ENCODE results near the gene RDH12.
"Not testable (repeated sequence)": the region's sequence is repeated elsewhere in the genome, so short reads cannot be mapped to it uniquely, and the experiment has no call there.

The RDH12 gene

DNA sequence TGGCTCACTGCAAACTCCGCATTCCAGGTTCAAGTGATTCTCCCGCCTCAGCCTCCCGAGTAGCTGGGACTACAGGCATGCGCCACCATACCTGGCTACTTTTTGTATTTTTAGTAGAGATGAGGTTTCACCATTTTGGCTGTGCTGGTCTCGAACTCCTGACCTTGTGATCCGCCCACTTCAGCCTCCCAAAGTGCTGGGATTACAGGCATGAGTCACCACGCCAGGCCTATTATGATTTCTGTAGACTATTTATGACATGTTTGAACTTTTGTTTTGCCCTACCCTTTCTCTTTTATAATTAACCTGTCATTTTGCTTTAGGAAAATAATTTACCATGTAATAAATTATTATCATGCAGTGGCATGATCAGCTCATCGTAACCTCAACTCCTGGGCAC, at the start of gene RDH12:
Gene RDH12, plus strand, starts transcription at position 395 of the 400 bp plus-strand sequence. CDS start 20,757 bp downstream, outside the sequence.
- not testable (repeated sequence) for DNase-seq (ENCODE audit: low spot score)

DNA sequence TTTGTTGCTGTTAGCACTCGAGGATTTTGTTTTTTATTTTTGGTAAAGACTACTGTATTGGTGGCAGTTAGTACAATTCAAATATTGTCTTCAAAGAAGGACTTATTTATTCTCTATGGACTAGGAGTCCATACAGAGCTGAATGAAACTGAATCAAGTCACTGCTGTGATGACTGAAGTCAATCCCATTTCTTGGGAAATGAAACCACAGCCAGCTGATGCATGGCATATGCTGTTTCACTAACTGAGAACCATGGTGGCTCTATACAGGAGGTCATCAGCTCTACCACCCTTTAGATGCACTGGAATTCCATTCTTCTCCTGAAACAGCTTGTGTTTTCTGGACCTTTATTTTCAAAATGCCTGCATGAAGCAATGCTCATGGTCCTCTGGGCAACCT, 49.5 kb upstream of the RDH12 start:
- DNase-seq (ENCODE audit: low spot score), result no peak

DNA sequence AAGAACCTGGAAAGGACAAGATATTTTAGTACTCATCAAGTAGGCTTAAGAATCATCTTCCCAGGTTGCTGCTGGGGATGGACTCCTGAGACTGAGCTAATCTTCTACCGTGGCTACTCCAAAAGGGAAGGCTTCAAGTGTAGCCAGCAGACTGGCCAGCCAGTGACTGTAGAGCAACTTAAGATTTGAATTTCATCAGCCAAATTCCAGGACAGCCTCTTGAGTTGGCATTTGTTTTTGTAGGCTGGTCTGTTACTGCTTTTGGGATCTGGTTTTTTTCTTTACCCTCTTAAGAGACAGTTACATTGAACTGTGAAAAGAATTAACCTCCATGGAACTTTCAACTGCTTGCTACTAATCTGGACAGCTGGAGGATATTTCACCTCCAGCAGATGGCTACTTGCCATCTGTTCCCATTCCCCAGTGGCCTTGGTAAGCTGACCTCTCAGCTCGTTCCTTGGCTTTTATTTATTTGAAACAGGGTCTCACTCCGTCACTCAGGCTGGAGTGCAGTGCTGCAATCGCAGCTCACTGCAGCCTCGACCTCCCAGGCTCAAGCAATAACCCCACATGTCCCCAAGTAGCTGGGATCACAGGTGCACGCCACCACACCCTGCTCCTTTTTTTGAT, 47.9 kb upstream of the RDH12 start:
- DNase-seq (ENCODE audit: low spot score), result no peak

DNA sequence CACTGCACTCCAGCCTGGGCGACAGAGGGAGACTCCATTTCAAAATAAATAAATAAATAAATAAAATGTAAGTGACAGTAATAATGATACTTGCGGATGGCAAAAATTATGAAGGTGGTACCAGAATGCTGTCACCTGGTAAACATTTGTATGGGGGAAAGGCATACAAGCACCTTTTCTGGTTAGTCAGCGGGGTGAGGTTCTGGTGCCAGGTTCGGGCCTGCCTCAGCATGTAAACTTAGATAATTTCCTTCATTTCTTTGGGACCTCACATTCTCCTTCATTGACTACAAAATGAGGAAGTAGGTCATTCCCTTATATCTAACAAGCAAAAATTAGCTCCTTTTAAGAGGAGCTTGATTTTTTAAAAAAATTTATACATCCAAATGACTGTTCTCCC, 38.1 kb upstream of the RDH12 start:
- no peak for DNase-seq (ENCODE audit: low spot score)

DNA sequence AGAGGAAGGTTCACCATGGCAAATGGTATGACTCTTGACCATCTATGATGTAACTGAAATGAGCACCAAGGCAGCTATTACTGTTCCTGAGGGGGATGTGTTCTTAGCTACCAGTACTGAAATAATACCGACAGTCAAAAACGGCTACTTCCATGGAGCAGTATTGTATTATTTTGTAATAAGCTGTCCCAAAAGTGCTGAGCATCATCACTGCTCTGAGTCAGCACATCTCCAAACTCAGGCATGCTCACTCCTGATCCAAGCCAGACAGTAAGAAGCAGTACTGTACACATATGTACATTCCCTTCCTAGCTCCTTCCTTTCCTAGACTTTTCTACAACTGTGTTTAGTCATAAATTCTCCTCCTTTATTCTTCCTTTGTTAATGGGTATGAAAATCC, 35.8 kb upstream of the RDH12 start:
- no peak for DNase-seq (ENCODE audit: low spot score)

DNA sequence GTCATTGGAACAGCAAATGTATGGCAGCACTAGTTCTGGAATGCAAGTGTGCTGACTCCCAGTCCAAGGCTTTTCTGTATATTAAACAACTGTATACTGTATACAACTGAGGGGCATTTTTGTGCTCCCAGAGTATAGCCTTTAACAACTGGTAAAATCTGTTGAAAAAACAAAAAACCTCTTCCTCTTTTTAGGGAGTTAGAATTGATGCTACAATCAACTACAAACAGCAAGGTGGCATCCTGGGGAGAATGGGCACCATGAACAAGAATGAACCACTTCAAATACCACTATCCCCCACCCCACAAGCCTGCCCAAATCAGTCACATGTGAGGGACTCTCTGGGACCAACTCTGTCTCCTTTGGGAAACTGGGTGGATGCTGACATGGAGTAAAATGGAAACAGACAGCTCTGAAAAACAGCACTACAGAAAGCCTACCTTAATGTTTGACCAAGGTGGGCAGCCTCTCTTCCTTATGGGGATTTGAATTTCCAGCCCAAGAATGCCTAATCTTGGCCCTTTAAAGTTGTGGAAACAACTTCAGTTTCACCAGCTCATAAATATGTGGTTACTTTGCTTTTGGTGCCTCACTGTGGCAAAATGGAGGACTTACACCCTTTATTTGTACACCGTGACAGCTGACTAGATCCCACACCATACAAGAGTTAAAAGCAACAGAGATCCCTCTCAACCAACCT, 34.8 kb upstream of the RDH12 start:
- DNase-seq (ENCODE audit: low spot score), result peak; percentile 35

DNA sequence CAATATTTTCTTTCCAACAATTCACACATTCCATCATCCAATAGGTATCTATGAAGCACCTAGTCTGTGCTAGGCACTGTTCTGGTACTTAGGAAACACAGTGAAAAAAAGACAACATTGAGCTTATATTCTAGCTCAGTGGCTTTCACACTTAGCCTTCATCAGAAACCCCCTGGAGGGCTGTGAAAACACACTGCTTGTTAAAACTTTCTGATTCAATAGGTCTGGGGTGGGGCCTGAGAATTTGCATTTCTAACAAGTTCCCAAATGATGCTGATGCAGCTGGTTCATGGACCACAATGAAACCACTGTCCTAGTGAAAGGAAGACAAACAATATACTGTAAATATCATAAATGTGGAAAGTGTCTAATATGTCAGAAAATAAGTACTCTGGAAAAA, 33.1 kb upstream of the RDH12 start:
- no peak for DNase-seq (ENCODE audit: low spot score)

DNA sequence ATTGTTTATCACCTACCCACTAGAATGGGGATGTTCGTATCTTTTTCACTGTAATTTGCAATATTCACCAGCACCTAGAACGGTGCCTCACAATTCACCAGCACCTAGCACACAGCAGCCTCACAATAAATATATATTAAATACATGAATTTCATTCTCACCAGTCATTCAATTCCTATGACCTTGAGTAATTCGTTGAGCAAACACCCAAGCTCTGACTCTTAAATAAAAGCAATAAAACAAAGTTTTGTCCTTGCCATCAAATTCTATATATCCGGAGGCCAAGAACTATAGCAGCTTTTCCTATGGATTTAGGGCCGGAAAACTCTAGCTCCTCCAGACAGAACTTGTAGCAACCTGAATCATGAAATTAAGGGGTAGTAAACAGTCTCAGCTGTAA, 28.2 kb upstream of the RDH12 start:
- DNase-seq (ENCODE audit: low spot score), result no peak

DNA sequence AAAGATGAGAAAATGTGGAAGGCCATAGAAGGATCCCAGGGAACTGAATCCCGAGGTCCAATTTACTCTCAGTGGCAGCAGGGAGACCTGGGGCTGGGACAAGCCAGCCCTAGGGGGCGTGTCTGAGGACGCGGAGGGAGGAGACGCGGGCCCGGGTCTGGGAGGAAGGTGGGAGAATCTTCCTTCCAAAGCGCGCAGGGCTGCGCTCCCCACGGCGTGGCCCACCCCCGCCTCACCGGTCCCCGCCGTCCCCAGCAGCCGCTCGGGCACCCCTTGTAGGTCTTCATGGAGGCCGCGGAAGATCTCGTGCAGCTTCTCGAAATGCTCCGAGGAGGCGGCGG, 27.6 kb upstream of the RDH12 start:
- peak; percentile 85 for DNase-seq (ENCODE audit: low spot score)

DNA sequence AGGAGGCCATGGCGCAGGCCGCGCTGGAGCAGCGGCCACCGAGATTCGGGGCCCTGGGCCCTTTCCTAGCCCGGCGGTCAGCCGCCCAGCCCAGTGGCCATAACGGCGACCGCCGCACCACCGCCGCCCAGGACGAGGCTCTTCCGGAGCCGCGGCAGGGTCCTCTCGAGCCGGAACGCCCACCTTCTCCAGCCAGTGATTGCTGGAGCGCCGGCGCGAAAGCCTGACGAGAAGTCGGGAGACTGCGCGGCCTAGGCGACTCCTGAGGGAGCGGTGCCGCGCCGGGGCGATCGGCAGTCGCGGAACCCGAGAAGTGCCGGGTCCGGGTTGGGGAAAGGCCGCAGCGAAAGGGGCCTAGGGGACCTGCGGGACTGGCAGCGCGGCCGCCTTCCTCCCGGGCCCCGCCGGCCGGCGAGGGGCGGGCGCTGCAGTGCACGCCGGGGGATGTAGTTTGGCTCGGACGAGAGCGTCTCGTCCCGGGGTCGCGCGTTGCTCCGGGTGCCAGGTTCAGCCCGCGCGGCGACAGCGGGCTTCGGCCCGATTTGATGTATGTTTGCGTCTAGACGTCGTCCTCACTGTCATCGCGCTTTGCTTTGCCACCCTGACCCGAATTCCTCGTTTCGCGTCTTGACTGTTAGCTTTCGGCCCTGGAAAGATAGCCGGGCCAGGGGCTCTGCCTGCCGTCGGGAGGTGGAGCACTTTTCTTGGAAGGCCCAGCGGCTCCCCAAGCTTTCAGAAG, 27.0 kb upstream of the RDH12 start, which contains the start of gene VTI1B:
Gene VTI1B, minus strand, starts transcription at position 153 of the 739 bp plus-strand sequence. Its CDS starts 143 bp downstream, at position 10.
- DNase-seq (ENCODE audit: low spot score), result peak; percentile 91

DNA sequence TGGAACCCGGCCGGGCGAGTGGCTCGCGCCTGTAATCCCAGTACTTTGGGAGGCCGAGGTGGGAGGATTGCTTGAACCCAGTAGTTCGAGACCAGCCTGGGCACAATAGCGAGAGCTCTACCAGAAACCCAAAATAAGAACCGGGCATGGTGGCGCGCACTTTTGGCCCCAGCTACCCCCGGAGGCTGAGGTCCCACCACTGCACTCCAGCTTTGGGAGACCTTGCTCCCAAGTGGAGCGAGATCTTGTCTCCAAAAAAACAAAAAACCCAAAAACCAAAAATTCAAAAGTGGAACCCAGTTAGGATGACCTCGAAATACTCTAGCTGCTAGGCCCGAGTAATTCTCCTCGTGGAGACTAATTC, 26.5 kb upstream of the RDH12 start:
- no peak for DNase-seq (ENCODE audit: low spot score)

DNA sequence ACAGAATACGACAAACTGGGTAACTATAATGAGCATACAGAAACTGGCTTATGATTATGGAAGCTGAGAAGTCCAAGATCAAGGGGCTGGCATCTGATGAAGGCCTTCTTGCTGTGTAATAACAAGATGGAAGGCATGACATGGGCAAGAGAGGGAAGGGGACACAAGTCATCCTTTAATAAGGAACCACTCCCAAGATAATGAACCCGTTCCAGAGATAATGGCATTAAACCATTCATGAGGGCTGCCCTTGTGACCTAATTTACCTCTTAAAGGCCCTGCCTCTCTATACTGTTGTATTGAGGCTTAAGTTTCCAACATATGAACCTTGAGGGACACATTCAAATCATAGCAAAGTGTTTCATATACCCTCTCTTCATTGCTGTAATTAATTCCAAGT, 22.7 kb upstream of the RDH12 start:
- no peak for DNase-seq (ENCODE audit: low spot score)

DNA sequence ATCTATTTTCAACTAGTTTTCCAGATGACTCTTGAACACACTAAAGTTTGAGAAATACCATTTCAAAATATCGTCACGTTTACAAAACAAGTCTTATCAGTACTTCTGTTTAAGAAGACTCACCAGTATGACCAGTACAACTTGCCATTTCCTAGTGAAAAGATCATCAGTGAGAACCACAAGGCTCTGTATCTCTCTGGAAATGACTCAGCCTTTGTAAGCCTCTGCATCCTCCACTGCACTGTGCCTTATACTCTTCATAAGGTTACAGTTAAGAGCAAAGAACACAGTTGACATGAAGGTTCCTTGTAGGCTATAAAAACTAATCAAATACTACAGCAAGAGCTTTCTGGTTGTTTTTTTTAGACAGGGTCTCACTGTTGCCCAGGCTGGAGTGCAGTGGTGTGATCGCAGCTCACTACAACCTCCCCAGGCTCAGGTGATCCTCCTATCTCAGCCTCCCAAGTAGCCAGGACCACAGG, 21.5 kb upstream of the RDH12 start:
- no peak for DNase-seq (ENCODE audit: low spot score)

DNA sequence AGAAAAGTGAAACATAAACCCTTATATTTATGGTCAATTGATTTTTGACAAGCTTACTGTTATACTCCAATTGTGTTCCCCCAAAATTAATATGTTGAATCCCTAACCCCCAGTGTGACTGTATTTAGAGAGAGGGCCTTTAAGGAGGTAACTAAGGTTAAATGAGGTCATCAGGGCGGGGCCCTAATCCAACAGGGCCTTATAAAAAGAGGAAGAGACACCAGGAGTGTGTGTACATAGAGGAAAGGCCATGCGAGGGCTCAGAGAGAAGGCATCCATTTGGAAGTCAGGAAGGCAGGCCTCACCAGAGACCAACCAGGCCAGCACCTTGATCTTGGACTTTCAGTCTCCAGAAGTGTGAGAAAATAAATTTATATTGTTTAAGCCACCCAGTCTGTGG, 20.7 kb upstream of the RDH12 start:
- DNase-seq (ENCODE audit: low spot score), result no peak

DNA sequence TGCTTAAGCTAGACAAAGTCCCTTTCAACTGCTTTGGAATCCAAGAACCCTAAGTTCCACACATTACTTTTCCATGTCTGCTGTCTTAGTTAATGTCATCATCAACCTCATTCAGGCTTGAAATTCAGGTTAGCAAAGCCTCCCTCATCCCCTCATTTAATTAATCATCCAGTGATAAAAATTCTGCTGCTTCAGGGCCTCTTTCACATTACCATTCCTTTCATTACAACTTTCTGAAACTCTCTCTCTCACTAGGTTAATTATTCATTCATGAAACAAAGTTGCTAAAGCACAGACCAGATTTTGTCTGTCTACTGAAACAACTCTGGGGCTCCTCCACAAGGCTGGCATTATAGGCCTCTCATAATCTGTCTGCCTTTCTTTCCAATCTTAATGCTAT, 17.8 kb upstream of the RDH12 start:
- DNase-seq (ENCODE audit: low spot score), result no peak

DNA sequence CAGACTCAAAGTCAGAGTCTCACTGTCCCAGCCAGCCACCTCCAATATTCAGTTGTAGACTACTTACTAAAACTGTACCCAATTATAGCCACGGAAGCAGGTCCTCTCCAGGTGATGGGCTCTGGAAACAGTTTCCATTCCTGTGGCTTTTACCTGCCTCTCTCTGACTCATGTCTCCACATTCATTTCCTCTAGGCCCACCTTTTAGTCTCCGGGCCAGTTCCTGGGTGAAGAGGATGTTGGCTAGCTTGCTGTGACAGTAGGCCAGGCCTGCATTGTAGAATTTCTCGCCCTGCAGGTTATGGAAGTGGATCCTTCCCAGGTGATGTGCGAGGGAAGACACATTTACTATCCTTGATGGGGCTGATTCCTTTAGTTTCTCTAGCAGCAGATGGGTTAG, 11.7 kb upstream of the RDH12 start:
- no peak for DNase-seq (ENCODE audit: low spot score)

DNA sequence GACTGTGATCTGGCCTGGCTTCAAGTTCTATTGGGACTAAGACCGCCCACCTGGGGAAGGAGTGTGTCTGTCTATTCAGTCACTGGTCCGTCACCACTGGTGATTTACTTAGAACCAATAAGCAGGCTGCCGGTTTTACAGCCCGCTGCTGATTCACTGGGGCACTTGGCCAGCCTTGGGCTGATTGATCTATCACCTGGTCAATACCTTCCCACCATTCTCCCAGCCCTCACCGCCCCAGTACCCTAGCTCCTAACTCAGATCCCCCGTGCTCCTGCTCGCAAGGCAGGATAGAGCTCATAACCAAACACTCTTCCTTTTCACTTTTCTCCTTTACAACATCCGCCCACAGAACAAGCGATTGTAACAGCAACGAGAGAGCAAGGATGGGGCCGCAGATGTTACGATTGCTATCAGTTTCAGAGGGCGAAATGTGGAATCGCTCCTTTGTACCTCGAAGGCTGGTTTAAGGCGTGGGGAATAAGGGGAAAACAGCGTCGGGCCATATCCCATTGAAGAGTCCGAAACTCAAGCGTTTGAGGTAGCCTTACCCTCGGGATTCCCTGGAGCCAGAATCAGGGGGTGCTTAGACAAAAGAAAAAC, 6.8 kb upstream of the RDH12 start:
- DNase-seq (ENCODE audit: low spot score), result peak; percentile 90

DNA sequence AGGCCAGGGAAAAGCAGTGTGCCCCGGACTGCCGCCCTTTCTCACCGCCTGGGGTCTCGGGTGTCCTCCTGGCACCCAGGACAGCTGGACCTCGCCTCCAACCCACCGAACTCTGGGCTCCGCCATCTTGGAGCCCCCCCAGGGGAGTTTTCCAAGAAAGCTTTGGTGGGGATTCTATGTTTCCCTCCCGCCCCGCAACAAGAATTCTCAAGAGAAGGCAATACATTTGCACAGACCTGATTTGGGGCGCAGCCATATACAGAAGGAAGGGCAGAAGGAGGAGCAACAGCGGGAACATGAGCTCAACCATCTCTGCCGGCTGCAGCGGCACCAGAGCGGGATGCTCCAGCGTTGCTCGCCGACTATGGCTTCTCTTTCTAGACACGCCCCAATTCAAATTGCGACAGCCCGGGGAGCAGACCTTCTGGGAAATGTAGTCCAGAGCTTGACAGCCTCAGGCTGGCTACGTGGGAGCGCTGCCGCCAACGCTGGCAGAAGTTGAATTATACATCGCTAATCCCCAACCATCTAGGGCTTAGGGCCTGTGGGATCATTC, 6.2 kb upstream of the RDH12 start, which contains the start of gene RDH11:
Gene RDH11, minus strand, starts transcription at position 371 of the 556 bp plus-strand sequence. Its CDS starts 61 bp downstream, at position 310.
- peak; percentile 88 for DNase-seq (ENCODE audit: low spot score)

DNA sequence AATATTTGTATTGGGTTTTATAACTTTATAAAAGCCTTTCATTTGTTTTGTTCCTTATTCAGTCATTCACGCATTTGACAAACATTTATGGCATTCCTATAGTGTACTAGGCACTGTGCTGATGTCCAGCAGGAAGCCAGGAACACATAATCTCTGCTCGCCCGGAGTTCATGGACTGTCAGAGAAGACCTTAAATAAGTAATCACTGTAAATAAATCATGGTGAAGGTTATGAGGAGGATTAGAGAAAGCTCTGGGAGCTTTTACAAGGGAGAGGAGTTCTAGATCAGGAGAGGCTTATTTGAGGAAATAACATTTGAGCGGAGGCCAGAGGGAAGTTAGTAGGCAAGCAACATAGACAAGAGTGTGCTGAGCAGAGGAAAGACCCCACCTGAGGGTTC, 4.7 kb upstream of the RDH12 start:
- no peak for DNase-seq (ENCODE audit: low spot score)

DNA sequence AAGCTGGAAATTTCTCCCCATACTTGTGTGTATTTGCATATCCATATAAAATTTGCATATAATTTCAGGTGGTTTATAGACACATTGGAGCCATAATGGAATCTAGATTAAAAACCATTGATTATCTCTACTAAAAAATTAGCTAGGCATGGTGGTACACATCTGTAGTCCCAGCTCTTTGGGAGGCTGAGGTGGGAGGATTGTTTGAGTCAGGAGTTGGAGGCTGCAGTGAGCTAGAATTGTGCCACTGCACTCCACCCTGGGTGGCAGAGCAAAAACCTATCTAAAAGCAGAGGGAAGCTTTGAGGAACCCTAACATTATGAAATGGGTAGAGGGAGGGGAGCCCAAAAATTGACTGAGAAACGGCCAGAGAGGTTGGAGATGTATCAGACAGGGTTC, 3.5 kb upstream of the RDH12 start:
- DNase-seq (ENCODE audit: low spot score), result no peak

DNA sequence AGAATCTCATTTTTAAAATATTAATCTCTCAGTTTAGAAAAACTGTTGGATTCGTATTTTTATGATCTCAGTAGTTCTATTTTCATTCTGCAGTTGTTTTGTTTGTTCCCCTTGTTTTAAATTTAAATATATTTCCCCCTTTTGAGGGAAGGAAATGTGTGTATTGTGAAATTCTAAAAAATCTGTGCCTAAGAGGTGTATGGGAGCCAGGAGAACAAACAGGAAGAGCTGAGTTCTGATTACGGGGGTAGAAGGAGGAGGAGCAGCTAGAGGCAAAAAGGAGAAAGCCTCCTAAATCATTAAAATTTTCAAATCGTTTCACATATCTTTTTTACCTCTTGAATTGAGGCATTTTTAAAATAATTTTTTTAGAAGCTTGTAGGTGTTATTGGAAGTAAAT, 2.3 kb downstream of the RDH12 start:
- DNase-seq (ENCODE audit: low spot score), result no peak

DNA sequence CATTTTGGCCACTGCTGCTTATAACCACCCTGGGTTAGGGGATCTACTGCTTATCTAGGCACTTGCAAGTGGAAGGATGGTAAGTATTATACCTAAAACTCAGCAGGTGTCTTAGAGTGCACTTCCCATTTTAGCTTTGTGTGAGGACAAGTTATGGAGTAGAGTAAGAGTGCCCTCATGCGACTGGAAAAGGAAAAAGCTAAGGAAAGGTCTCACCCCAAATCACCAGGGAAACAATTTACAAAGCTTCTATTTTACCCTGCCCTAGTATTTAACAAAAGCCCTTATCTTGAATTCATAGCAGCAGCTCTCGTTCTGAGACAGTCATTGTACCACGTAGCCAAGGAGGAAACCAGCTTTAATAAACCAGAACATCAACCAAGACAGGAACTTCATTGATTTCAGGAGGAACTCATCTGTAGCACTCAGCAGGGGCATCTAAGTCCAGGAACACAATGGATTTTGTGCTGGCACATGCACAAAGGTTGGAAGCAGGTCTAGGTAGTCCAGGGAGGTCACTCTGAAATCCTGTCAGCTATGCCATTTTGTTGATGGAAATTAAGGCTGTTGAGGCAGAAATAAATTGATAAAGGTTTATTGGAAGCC, 2.9 kb downstream of the RDH12 start:
- peak; percentile 76 for DNase-seq (ENCODE audit: low spot score)

All from iPS-NIHi11 (cell line).